AG08396 (cell line): ENCODE results near the gene UNC5C.

Experiments used
- DNase-seq: peaks from one replicate; pipeline ENCODE4 v3.0.0; 2012; ENCODE audit warnings: low spot score, mixed read lengths

UNC5C gene

GRCh38 chr4:95216636-95217035 lies 332.1 kb downstream of the UNC5C start:
- no peak for DNase-seq

GRCh38 chr4:95215991-95216605 lies 332.7 kb downstream of the UNC5C start:
- no peak for DNase-seq

- no peak for DNase-seq
Measured at GRCh38 chr4:95215043-95215442, 333.7 kb downstream of the UNC5C start.

- no peak for DNase-seq
Measured at GRCh38 chr4:95214408-95214807, 334.4 kb downstream of the UNC5C start.

- no peak for DNase-seq
Measured at GRCh38 chr4:95213366-95213765, 335.4 kb downstream of the UNC5C start.

- no peak for DNase-seq
Measured at GRCh38 chr4:95212692-95213091, 336.1 kb downstream of the UNC5C start.

GRCh38 chr4:95209927-95210326 lies 338.8 kb downstream of the UNC5C start:
- no peak for DNase-seq

GRCh38 chr4:95204873-95205272 lies 343.9 kb downstream of the UNC5C start:
- DNase-seq = no peak

GRCh38 chr4:95204267-95204844 lies 344.4 kb downstream of the UNC5C start:
- no peak for DNase-seq

- no peak for DNase-seq
Measured at GRCh38 chr4:95198961-95199360, 349.8 kb downstream of the UNC5C start.

- no peak for DNase-seq
Measured at GRCh38 chr4:95197353-95197752, 351.4 kb downstream of the UNC5C start.

- no peak for DNase-seq
Measured at GRCh38 chr4:95193391-95194224, 355.2 kb downstream of the UNC5C start.

GRCh38 chr4:95191537-95191936 lies 357.2 kb downstream of the UNC5C start:
- no peak for DNase-seq

- no peak for DNase-seq
Measured at GRCh38 chr4:95190751-95191436, 357.9 kb downstream of the UNC5C start.

GRCh38 chr4:95188701-95189370 lies 359.9 kb downstream of the UNC5C start:
- DNase-seq = no peak

GRCh38 chr4:95186666-95187065 lies 362.1 kb downstream of the UNC5C start:
- no peak for DNase-seq

- no peak for DNase-seq
Measured at GRCh38 chr4:95183656-95184408, 364.9 kb downstream of the UNC5C start.

GRCh38 chr4:95181996-95182306 lies 366.8 kb downstream of the UNC5C start:
- no peak for DNase-seq

- DNase-seq = no peak
Measured at GRCh38 chr4:95181243-95181995, 367.4 kb downstream of the UNC5C start.

- no peak for DNase-seq
Measured at GRCh38 chr4:95180531-95181242, 368.1 kb downstream of the UNC5C start.
